ENCODE data around the gene UBR7.

- TF ChIP-seq POLR2A (IDR thresholded peaks at IDR 0.05; ENCODE audit: low read depth, low read length), result no peak
- no peak for TF ChIP-seq POLR2AphosphoS5 (IDR thresholded peaks at IDR 0.05; ENCODE audit: low read depth, low read length)
Measured at GRCh38 chr14:93173943-93174395, 33.1 kb upstream of the UBR7 start.
